SK-N-MC (cell line): ENCODE measurements around the gene MYO5A.

ENCODE experiments used
- DNase-seq: peaks from one replicate; pipeline ENCODE4 v3.0.0-alpha.2; 2011; ENCODE audit warnings: low read depth, low spot score
- H3K27ac ChIP-seq: fragments of 200-600 bp; sonication (generic); 2 replicates; pipeline ENCODE4 v1.5.1; 2016; ENCODE audit warnings: mixed run types
- H3K36me3 ChIP-seq: fragments of 200-600 bp; sonication (generic); 2 replicates; pipeline ENCODE4 v1.6.1; 2017; ENCODE audit warnings: antibody characterized with exemption, low read length, mixed read lengths; ENCODE audit not compliant: insufficient read depth
- H3K4me3 ChIP-seq: fragments of 200-600 bp; sonication (generic); 2 replicates; pipeline ENCODE4 v1.5.1; 2016
- H3K9ac ChIP-seq: fragments of 200-600 bp; sonication (generic); 2 replicates; pipeline ENCODE4 v1.8.0; 2017; ENCODE audit warnings: mixed run types, mixed read lengths; ENCODE audit not compliant: insufficient read length
- H3K9me3 ChIP-seq: fragments of 200-600 bp; sonication (generic); 2 replicates; pipeline ENCODE4 v1.6.1; 2017; ENCODE audit warnings: low read depth, mild to moderate bottlenecking, antibody characterized with exemption, low read length, moderate library complexity, mixed read lengths
- EZH2 ChIP-seq: fragments of 200-600 bp; sonication (generic); IDR thresholded peaks from one replicate; pipeline ENCODE4 v1.6.1; 2017; ENCODE audit warnings: antibody characterized with exemption
- FOXP2 ChIP-seq: optimal IDR thresholded peaks from 2 replicates; pipeline ENCODE3; 2011; ENCODE audit warnings: mild to moderate bottlenecking, moderate library complexity; ENCODE audit not compliant: insufficient read depth; ENCODE audit errors: extremely low read length, control extremely low read depth
- POLR2AphosphoS5 ChIP-seq: IDR thresholded peaks from 2 replicates; pipeline ENCODE4 v1.6.1; 2012; ENCODE audit warnings: mild to moderate bottlenecking, low read depth, low read length, borderline replicate concordance

The MYO5A gene

GRCh38 chr15:52369030-52369429 is 159.7 kb downstream of the MYO5A start:
- no peaks in the 10 kb centered on the region for H3K36me3 ChIP-seq
- H3K4me3 ChIP-seq, result no peak overlapping the region

GRCh38 chr15:52368402-52368801 is 160.3 kb downstream of the MYO5A start:
- Histone ChIP-seq H3K9me3 (no peaks in the 10 kb centered on the region), H3K27ac (no peak overlapping the region), H3K36me3 (no peaks in the 10 kb centered on the region), H3K9ac (no peak overlapping the region), H3K4me3 (no peak overlapping the region)
- DNase-seq, result no peak
- TF ChIP-seq FOXP2, result no peak
- no peak for TF ChIP-seq EZH2
- no peak for TF ChIP-seq POLR2AphosphoS5

More at GRCh38 chr15:52369030-52369429, 159.7 kb downstream of the MYO5A start:
- TF ChIP-seq EZH2 (no peak), POLR2AphosphoS5 (no peak), FOXP2 (no peak)
- Histone ChIP-seq H3K9me3 (no peaks in the 10 kb centered on the region), H3K27ac (no peak overlapping the region), H3K9ac (no peak overlapping the region)
- no peak for DNase-seq

GRCh38 chr15:52362497-52362896 is 166.2 kb downstream of the MYO5A start:
- TF ChIP-seq EZH2 (no peak), FOXP2 (no peak), POLR2AphosphoS5 (no peak)
- no peak for DNase-seq
- Histone ChIP-seq H3K9ac (no peak overlapping the region), H3K4me3 (no peak overlapping the region), H3K36me3 (no peaks in the 10 kb centered on the region), H3K9me3 (no peaks in the 10 kb centered on the region), H3K27ac (no peak overlapping the region)

DNA sequence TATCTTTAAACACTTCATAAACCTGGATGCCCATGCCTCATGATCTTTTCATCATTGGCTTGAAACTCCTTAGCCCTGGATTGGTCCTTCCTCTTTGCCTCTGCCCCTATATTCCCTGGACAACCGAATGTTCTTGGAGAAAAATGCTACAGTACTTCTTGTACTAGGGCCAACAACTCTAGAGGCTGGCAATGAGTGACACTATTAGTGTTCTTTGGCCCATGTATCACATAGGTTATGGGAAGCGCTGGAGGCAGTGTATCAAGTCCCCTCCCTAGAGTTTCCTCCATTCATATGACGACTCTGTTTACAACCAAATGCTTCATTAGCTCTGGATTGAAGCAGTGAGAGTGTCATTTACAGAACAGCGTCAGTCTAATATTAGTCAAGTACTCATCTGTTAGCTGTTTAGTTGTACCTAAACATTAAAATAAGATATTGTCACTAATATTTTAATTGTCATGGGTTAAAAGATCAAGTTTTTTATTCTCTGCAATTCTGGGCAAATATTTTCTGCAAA is 166.6 kb downstream of the MYO5A start:
- Histone ChIP-seq H3K9ac (no peak overlapping the region), H3K9me3 (no peaks in the 10 kb centered on the region), H3K36me3 (no peaks in the 10 kb centered on the region), H3K27ac (no peak overlapping the region), H3K4me3 (no peak overlapping the region)
- TF ChIP-seq EZH2 (no peak), POLR2AphosphoS5 (no peak), FOXP2 (no peak)
- no peak for DNase-seq

DNA sequence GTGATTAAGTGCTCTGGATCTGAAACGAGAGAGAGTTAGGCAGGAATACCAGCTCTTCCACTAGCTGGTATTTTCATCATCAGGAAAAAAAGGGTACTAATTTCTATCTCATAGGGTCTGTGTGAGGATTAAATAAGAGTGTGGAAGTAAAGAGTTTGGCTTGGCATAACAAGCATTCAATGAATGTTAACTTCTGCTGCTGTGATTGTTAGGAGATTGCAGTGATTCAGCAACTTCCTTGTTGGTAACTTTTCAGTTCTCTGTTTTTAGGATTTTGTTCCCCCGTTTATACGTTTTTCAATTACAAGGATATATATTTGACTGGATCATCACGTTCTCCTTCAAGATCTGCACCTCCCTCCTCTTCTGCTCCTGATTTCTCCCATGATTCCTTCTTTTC is 167.2 kb downstream of the MYO5A start:
- TF ChIP-seq EZH2 (no peak), FOXP2 (no peak), POLR2AphosphoS5 (no peak)
- H3K9ac ChIP-seq, result no peak overlapping the region
- H3K9me3 ChIP-seq, result no peaks in the 10 kb centered on the region
- DNase-seq, result no peak
- H3K4me3 ChIP-seq, result no peak overlapping the region
- H3K27ac ChIP-seq, result no peak overlapping the region
- no peaks in the 10 kb centered on the region for H3K36me3 ChIP-seq

DNA sequence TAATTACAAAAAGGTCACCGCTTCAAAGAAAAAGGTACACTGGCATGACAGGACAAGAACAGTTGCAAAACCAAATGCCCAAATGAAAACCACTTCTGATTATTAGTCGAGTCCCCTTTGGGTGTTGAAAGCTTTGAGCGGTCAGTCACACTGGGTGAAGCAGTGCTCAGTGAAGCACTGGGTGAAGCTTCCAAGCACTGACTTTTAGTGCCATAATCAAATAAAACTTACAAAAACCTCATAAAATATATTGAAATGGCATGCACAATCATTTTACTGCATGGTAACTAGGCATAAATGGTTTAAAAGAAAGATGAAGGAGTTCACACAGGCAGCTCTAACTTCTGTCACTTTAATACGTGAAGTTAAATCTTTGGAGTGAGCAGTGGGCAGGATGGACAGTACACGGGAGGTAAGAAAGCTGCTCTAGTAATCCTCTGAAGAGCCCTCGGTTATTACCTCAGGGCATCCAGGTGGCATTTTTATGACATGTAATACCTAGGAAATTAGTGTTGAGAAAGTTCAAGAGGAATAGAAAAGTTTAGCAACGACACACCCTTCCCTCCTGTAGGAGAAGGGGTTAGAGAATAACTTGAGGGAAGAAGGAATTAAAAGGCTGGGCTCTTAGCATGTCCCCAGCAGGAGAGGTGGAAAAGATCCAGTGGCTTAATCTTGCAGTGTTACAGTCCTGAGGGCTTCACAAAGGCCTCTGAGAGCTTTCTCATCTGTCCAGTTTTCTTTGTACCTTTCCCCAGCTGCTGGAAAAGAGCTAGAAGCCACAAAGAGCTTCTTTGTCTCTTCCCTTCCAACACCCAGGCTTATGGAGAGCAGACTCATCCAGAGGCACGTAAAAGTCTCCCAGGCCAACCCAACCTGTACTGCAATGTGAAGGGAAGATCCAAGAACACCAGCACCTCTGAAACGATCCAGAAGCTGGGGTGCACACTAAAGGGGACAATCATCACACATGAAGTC is 168.2 kb downstream of the MYO5A start:
- Histone ChIP-seq H3K4me3 (no peak overlapping the region), H3K9ac (no peak overlapping the region), H3K27ac (no peak overlapping the region), H3K36me3 (no peaks in the 10 kb centered on the region), H3K9me3 (no peaks in the 10 kb centered on the region)
- DNase-seq, result no peak
- TF ChIP-seq FOXP2, result no peak
- TF ChIP-seq EZH2, result no peak
- no peak for TF ChIP-seq POLR2AphosphoS5

DNA sequence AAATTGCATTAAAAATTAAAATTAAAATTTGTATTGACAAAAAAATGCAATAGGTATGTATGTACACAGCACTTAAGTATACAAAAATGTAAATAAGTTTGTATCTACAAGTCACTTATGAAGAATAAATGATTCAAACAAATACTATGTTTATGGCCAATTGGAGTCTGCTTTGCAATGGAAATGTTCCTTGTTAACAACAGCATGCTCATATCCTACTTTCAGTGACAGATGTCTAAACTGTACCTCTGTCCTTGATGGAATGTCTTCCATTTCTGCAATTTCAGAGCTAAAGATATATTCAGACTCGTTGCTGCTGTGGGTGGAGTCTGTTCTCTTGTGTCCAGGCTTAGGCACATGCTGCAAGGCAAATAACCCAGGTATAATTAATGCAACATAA is 169.0 kb downstream of the MYO5A start:
- Histone ChIP-seq H3K4me3 (no peak overlapping the region), H3K27ac (no peak overlapping the region), H3K9ac (no peak overlapping the region), H3K36me3 (no peaks in the 10 kb centered on the region), H3K9me3 (no peaks in the 10 kb centered on the region)
- DNase-seq, result no peak
- TF ChIP-seq FOXP2 (no peak), EZH2 (no peak), POLR2AphosphoS5 (no peak)

- no peak overlapping the region for H3K27ac ChIP-seq
- TF ChIP-seq EZH2, result no peak
- no peak for TF ChIP-seq POLR2AphosphoS5
- no peak for TF ChIP-seq FOXP2
- H3K4me3 ChIP-seq, result no peak overlapping the region
- H3K9me3 ChIP-seq, result no peaks in the 10 kb centered on the region
- DNase-seq, result no peak
- no peaks in the 10 kb centered on the region for H3K36me3 ChIP-seq
- no peak overlapping the region for H3K9ac ChIP-seq
These were observed 170.7 kb downstream of the MYO5A start for GRCh38 chr15:52357949-52358348.

- no peak for TF ChIP-seq POLR2AphosphoS5
- Histone ChIP-seq H3K9ac (no peak overlapping the region), H3K36me3 (no peaks in the 10 kb centered on the region), H3K4me3 (no peak overlapping the region), H3K9me3 (no peaks in the 10 kb centered on the region), H3K27ac (no peak overlapping the region)
- DNase-seq, result no peak
These were observed 176.6 kb downstream of the MYO5A start for GRCh38 chr15:52352086-52352485.
